BJ (cell line): ENCODE measurements around the gene SLCO2B1. TPM values are rescaled to one million over a fixed set of nuclear protein-coding genes. Genes with fewer than 3 reads are reported as not detected.

Experiments used
- CTCF ChIA-PET: fragments of 350-600 bp; formaldehyde crosslinking; extraction: SDS; loops from one replicate; lab custom pipeline; 2021; ENCODE audit warnings: antibody characterized with exemption, inconsistent platforms; lab: Yijun Ruan, JAX
- POLR2A ChIA-PET: fragments of 300-600 bp; sonication (Branson Sonifier 250); formaldehyde crosslinking; extraction: SDS; loops from one replicate; lab custom pipeline; 2021; ENCODE audit warnings: antibody characterized with exemption; lab: Charles Lee
- DNase-seq: peaks from one replicate; pipeline ENCODE4 v3.0.0-alpha.2; 2011; ENCODE audit warnings: low read depth
- H3K27me3 ChIP-seq: 2 replicates; pipeline ENCODE4 v1.6.0; 2011; ENCODE audit warnings: low read length; ENCODE audit not compliant: control insufficient read depth, insufficient read depth
- H3K36me3 ChIP-seq: 2 replicates; pipeline ENCODE4 v1.5.1; 2011; ENCODE audit warnings: low read length; ENCODE audit not compliant: control insufficient read depth, insufficient read depth
- H3K4me3 ChIP-seq: 2 replicates; pipeline ENCODE4 v1.5.1; 2011; ENCODE audit warnings: low read depth, mild to moderate bottlenecking, control low read depth, low read length
- CTCF ChIP-seq: IDR thresholded peaks from 2 replicates; pipeline ENCODE4 v1.5.1; 2011; ENCODE audit warnings: low read depth, mild to moderate bottlenecking, control low read depth, inconsistent platforms, low read length, moderate library complexity; ENCODE audit not compliant: insufficient read depth
- polyA plus RNA-seq: library from polyadenylated mRNA; depleted of rRNA; stranded (reverse); fragments of >200 nt; gene quantifications from 2 replicates; pipeline ENCODE4 v1.2.3, GENCODE V29; 2011

SLCO2B1 gene
- polyA plus RNA-seq, 1 experiment, result not detected

DNA sequence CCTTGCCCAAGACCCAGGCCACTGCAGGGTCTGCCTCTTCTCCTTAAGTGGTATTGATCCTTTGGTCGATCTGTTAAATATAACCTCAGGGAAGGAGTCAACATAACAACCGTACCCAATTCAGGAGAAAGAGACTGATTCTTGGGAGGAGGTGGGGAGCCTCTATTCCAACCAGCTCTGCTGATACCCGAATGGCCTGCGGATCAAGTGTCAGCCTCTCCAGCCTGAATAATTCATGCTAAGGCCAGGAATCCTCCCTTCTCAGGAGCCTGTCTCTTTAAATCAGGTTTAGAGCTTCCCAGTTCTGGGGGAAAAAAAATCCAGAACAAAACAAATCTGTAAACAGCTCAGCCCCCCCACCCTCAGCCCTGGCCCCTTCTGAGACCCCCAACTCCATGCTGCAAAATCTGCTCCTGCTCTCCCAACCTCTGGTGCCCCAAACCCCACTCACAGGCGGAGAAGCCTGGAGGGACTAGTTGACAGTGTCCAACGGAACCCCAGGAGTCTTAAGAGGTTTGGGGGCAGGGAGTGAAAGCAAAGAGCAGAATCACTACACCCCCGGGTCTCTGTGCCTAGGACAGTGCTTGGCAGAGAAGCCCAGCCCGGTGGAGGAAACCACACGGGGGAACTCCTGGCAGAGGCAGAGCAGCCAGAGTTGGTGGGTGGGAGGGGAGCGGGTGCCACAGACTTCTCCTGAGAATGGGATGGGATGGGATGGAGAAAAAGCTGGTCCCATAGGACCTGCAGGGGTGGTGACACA, 88.8 kb downstream of the SLCO2B1 start:
- no peak for TF ChIP-seq CTCF
- ChIA-PET CTCF (interaction anchor here (0.7 to 7.0 kb wide), 8 partner anchors 10 to 310 kb away, joined by 3 to 66 read pairs (median 4); no protein-coding TSS in a partner anchor), POLR2A (no interaction called here)
- no peak for DNase-seq
- peaks cover 38% of the 10 kb centered on the region for H3K27me3 ChIP-seq
- H3K36me3 ChIP-seq, result no peaks in the 10 kb centered on the region
- H3K4me3 ChIP-seq, result no peak overlapping the region

GRCh38 chr11:75240311-75241035, 89.6 kb downstream of the SLCO2B1 start, which contains the start of gene TPBGL:
Gene TPBGL, plus strand, starts transcription at chr11:75240774. Its CDS starts 276 bp downstream, at chr11:75241050.
- Histone ChIP-seq H3K4me3 (peak within 1 kb of the TSS; percentile 22), H3K27me3 (peaks cover 39% of the 10 kb centered on the region), H3K36me3 (no peaks in the 10 kb centered on the region)
- no peak for DNase-seq
- TF ChIP-seq CTCF, result no peak
- ChIA-PET CTCF (interaction anchor here (0.7 to 7.0 kb wide), 21 partner anchors 9 to 314 kb away, joined by 3 to 66 read pairs (median 6); no protein-coding TSS in a partner anchor), POLR2A (no interaction called here)

DNA sequence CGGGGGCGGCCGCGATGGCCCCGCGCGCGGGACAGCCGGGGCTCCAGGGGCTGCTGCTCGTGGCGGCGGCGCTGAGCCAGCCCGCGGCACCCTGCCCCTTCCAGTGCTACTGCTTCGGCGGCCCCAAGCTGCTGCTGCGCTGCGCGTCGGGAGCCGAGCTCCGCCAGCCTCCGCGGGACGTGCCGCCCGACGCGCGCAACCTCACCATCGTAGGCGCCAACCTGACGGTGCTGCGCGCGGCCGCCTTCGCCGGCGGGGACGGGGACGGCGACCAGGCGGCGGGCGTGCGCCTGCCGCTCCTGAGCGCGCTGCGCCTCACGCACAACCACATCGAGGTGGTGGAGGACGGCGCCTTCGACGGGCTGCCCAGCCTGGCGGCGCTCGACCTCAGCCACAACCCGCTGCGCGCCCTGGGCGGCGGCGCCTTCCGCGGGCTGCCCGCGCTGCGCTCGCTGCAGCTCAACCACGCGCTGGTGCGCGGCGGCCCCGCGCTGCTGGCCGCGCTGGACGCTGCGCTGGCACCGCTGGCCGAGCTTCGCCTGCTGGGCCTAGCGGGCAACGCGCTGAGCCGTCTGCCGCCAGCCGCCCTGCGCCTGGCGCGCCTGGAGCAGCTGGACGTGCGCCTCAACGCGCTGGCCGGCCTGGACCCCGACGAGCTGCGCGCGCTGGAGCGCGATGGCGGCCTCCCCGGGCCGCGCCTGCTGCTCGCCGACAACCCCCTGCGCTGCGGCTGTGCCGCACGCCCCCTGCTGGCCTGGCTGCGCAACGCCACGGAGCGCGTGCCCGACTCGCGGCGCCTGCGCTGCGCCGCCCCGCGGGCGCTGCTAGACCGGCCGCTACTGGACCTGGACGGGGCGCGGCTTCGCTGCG, 90.4 kb downstream of the SLCO2B1 start:
- CTCF ChIA-PET, result interaction anchor here (0.6 to 7.0 kb wide), 43 partner anchors 9 to 1462 kb away, joined by 3 to 66 read pairs (median 4); partner anchors contain the start of gene SLCO2B1
- peaks cover 45% of the 10 kb centered on the region for H3K27me3 ChIP-seq
- peak overlapping the region; percentile 38 for H3K4me3 ChIP-seq
- POLR2A ChIA-PET, result no interaction called here
- no peaks in the 10 kb centered on the region for H3K36me3 ChIP-seq
- peak; percentile 39 for DNase-seq
- peak; percentile 31 for TF ChIP-seq CTCF

- H3K4me3 ChIP-seq, result peak overlapping the region; percentile 38
- POLR2A ChIA-PET, result no interaction called here
Observed at GRCh38 chr11:75241906-75242644, 91.2 kb downstream of the SLCO2B1 start.

More at GRCh38 chr11:75241906-75242644, 91.2 kb downstream of the SLCO2B1 start:
- CTCF ChIA-PET, result interaction anchor here (0.6 to 7.0 kb wide), 36 partner anchors 8 to 1463 kb away, joined by 3 to 66 read pairs (median 5); partner anchors contain the start of gene SLCO2B1
- Histone ChIP-seq H3K36me3 (no peaks in the 10 kb centered on the region), H3K27me3 (peaks cover 44% of the 10 kb centered on the region)
- DNase-seq, result no peak
- TF ChIP-seq CTCF, result no peak
